ENCODE results near the gene FUCA1. TPM values are rescaled to one million over a fixed set of nuclear protein-coding genes. Genes with fewer than 3 reads are reported as not detected.

FUCA1 gene
- total RNA-seq, 1 experiment from 2014 or later: 20.7 TPM

GRCh38 chr1:23906731-23907130 is 38.6 kb upstream of the FUCA1 start (continued):
- TF ChIP-seq SP1 (IDR thresholded peaks at IDR 0.05; ENCODE audit: low read depth) (no peak), FOSL1 (IDR thresholded peaks at IDR 0.05; ENCODE audit: low read depth) (no peak), RAD21 (IDR thresholded peaks at IDR 0.05; ENCODE audit: low read depth) (no peak), REST (IDR thresholded peaks at IDR 0.05; ENCODE audit: low read depth) (no peak), POLR2AphosphoS5 (IDR thresholded peaks at IDR 0.05; ENCODE audit: low read depth, low read length) (no peak)

- Histone ChIP-seq H3K4me2 (ENCODE audit: low read length) (no peak overlapping the region), H3K27ac (ENCODE audit: low read depth, low read length) (no peak overlapping the region), H2AFZ (ENCODE audit: low read depth, low read length, poor library complexity, severe bottlenecking) (no peak overlapping the region), H3K4me3 (replicated peaks in 1 of 2; ENCODE audit: low read depth in 1 of 2, low read length in 2 of 2) (no peak overlapping the region), H3K9me2 (ENCODE audit: insufficient read depth) (no peaks in the 10 kb centered on the region), H3K9ac (ENCODE audit: low read length) (no peak overlapping the region), H3K9me3 (ENCODE audit: control insufficient read depth in 1 of 2, insufficient read depth in 1 of 2, low read depth in 1 of 2, low read length in 2 of 2) (no peaks in the 10 kb centered on the region), H4K20me1 (ENCODE audit: insufficient read depth) (no peaks in the 10 kb centered on the region), H3K27me3 (ENCODE audit: insufficient read depth, low read length) (no peaks in the 10 kb centered on the region), H3K4me1 (ENCODE audit: control insufficient read depth in 1 of 2, insufficient read depth in 2 of 2, low read length in 2 of 2) (peaks cover 3 to 8% of the 10 kb centered on the region in 2 experiments; a peak in 3 of 4 replicates), H3K79me2 (ENCODE audit: insufficient read depth, low read length) (no peaks in the 10 kb centered on the region), H3K36me3 (ENCODE audit: control insufficient read depth in 1 of 2, insufficient read depth in 2 of 2, low read length in 2 of 2) (no peaks in the 10 kb centered on the region)
- POLR2A ChIA-PET: no interaction called here
- RAD21 ChIA-PET (ENCODE audit: low non-redundant PET in 1 of 2, low total read pairs in 2 of 2, uncharacterized antibody in 2 of 2, unreplicated experiment in 2 of 2): no interaction called here
- CTCF ChIA-PET: no interaction called here
- TF ChIP-seq CEBPB (IDR thresholded peaks at IDR 0.05; ENCODE audit: low read depth) (no peak), REST (IDR thresholded peaks at IDR 0.05; ENCODE audit: low read depth) (no peak), SP1 (IDR thresholded peaks at IDR 0.05; ENCODE audit: low read depth) (no peak), CTCF (IDR thresholded peaks at IDR 0.05 in 2 of 3, conservative IDR thresholded peaks at IDR 0.05 in 1 of 3; ENCODE audit: borderline replicate concordance in 1 of 3, insufficient read depth in 1 of 3, low read depth in 2 of 3, low read length in 2 of 3) (no peak), RAD21 (IDR thresholded peaks at IDR 0.05; ENCODE audit: low read depth) (no peak), ZFX (IDR thresholded peaks at IDR 0.05) (no peak), MAX (IDR thresholded peaks at IDR 0.05) (no peak), TCF7L2 (IDR thresholded peaks at IDR 0.05; ENCODE audit: borderline replicate concordance, extremely low read depth, insufficient read depth, insufficient read length) (no peak), ATF3 (IDR thresholded peaks at IDR 0.05) (no peak), EZH2phosphoT487 (IDR thresholded peaks at IDR 0.05; ENCODE audit: borderline replicate concordance) (no peak)
- no TSS peak for BruUV-seq (replicated peaks)
- no peak for ATAC-seq
- DNase-seq (ENCODE audit: low read depth, low spot score): no peak
- intact Hi-C loops (cut with micrococcal nuclease): no loop called here
These were observed 37.5 kb upstream of the FUCA1 start for GRCh38 chr1:23905461-23906025.

Data from HCT116 (cell line).